Loucy (cell line): Measurements from ENCODE around the gene OSBP.

ENCODE experiments used
- H2AFZ ChIP-seq: fragments of 200-600 bp; sonication (generic); 2 replicates; pipeline ENCODE4 v1.6.0; 2016; ENCODE audit warnings: antibody characterized with exemption, mild to moderate bottlenecking, low read length, moderate library complexity
- H3F3A ChIP-seq: fragments of 200-600 bp; 2 replicates; pipeline ENCODE4 v1.6.0; 2016; ENCODE audit warnings: antibody characterized with exemption, low read depth, mild to moderate bottlenecking
- H3K27me3 ChIP-seq: fragments of 200-600 bp; sonication (generic); 2 replicates; pipeline ENCODE4 v1.6.1; 2014; ENCODE audit warnings: low read length, mild to moderate bottlenecking; ENCODE audit not compliant: insufficient read depth, poor library complexity, severe bottlenecking
- H3K36me3 ChIP-seq: fragments of 200-600 bp; sonication (generic); 2 replicates; pipeline ENCODE4 v1.6.1; 2016; ENCODE audit warnings: low read length; ENCODE audit not compliant: insufficient read depth
- H3K4me1 ChIP-seq: fragments of 200-600 bp; sonication (generic); 2 replicates; pipeline ENCODE4 v1.5.1; 2014; ENCODE audit warnings: low read length, mild to moderate bottlenecking; ENCODE audit not compliant: insufficient read depth, poor library complexity, severe bottlenecking
- H3K4me2 ChIP-seq: fragments of 200-600 bp; sonication (generic); 2 replicates; pipeline ENCODE4 v1.6.0; 2014; ENCODE audit warnings: antibody characterized with exemption, low read length, low read depth, mild to moderate bottlenecking; ENCODE audit not compliant: poor library complexity, severe bottlenecking
- H3K4me3 ChIP-seq: fragments of 200-600 bp; sonication (generic); 2 replicates; pipeline ENCODE4 v1.5.1; 2014; ENCODE audit warnings: low read length, mild to moderate bottlenecking, mixed read lengths; ENCODE audit not compliant: poor library complexity, severe bottlenecking
- H3K79me2 ChIP-seq: fragments of 200-600 bp; sonication (generic); 2 replicates; pipeline ENCODE4 v1.6.1; 2014; ENCODE audit warnings: low read length; ENCODE audit not compliant: insufficient read depth
- H3K9ac ChIP-seq: fragments of 200-600 bp; sonication (generic); 2 replicates; pipeline ENCODE4 v1.6.0; 2014; ENCODE audit warnings: mild to moderate bottlenecking, low read depth, low read length, moderate library complexity; ENCODE audit not compliant: poor library complexity, severe bottlenecking
- H3K9me2 ChIP-seq: fragments of 200-600 bp; sonication (generic); replicated peaks from 2 replicates; pipeline ENCODE4 v1.6.1; 2016; ENCODE audit warnings: low read depth, low read length, mixed read lengths
- H3K9me3 ChIP-seq: fragments of 200-600 bp; sonication (generic); 2 replicates; pipeline ENCODE4 v1.6.1; 2014; ENCODE audit warnings: mild to moderate bottlenecking, antibody characterized with exemption, low read length, low read depth; ENCODE audit not compliant: insufficient read depth
- H4K20me1 ChIP-seq: fragments of 200-600 bp; sonication (generic); 2 replicates; pipeline ENCODE4 v1.6.0; 2014; ENCODE audit warnings: antibody characterized with exemption, low read length, mild to moderate bottlenecking; ENCODE audit not compliant: insufficient read depth, poor library complexity, severe bottlenecking
- EZH2phosphoT487 ChIP-seq: fragments of 200-600 bp; IDR thresholded peaks from 2 replicates; pipeline ENCODE4 v1.6.1; 2018; ENCODE audit warnings: antibody characterized with exemption, mild to moderate bottlenecking, moderate library complexity, borderline replicate concordance
- TF ChIP-seq, protein P1 (sequence below): fragments of 200-600 bp; sonication (generic); conservative IDR thresholded peaks from 2 replicates; pipeline ENCODE4 v1.5.1; 2014; ENCODE audit warnings: mild to moderate bottlenecking, antibody characterized with exemption, low read length

Gene OSBP

GRCh38 chr11:59560702-59561473 is 54.7 kb downstream of the OSBP start:
- Histone ChIP-seq H3F3A (peaks cover 10% of the 10 kb centered on the region; the same call in 1 of the 2 replicates), H4K20me1 (no peaks in the 10 kb centered on the region), H3K4me3 (peak overlapping the region; percentile 94), H3K9me3 (no peaks in the 10 kb centered on the region), H3K9ac (peak overlapping the region; percentile 96), H3K36me3 (no peaks in the 10 kb centered on the region), H3K4me2 (peak overlapping the region; percentile 78), H2AFZ (peak overlapping the region; percentile 98), H3K27me3 (no peaks in the 10 kb centered on the region), H3K79me2 (no peaks in the 10 kb centered on the region), H3K9me2 (no peaks in the 10 kb centered on the region), H3K4me1 (peaks cover 10% of the 10 kb centered on the region)
- TF ChIP-seq, protein P1, sequence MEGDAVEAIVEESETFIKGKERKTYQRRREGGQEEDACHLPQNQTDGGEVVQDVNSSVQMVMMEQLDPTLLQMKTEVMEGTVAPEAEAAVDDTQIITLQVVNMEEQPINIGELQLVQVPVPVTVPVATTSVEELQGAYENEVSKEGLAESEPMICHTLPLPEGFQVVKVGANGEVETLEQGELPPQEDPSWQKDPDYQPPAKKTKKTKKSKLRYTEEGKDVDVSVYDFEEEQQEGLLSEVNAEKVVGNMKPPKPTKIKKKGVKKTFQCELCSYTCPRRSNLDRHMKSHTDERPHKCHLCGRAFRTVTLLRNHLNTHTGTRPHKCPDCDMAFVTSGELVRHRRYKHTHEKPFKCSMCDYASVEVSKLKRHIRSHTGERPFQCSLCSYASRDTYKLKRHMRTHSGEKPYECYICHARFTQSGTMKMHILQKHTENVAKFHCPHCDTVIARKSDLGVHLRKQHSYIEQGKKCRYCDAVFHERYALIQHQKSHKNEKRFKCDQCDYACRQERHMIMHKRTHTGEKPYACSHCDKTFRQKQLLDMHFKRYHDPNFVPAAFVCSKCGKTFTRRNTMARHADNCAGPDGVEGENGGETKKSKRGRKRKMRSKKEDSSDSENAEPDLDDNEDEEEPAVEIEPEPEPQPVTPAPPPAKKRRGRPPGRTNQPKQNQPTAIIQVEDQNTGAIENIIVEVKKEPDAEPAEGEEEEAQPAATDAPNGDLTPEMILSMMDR: no peak
- TF ChIP-seq EZH2phosphoT487: no peak

- Histone ChIP-seq H4K20me1 (no peaks in the 10 kb centered on the region), H3K9me3 (no peaks in the 10 kb centered on the region), H3K4me3 (peak overlapping the region; percentile 94), H3K79me2 (no peaks in the 10 kb centered on the region), H3K36me3 (no peaks in the 10 kb centered on the region), H3K27me3 (no peaks in the 10 kb centered on the region), H3K4me1 (peaks cover 16% of the 10 kb centered on the region), H3K9me2 (no peaks in the 10 kb centered on the region), H2AFZ (peak overlapping the region; percentile 98), H3F3A (peaks cover 10% of the 10 kb centered on the region; the same call in 1 of the 2 replicates), H3K4me2 (peak overlapping the region; percentile 78), H3K9ac (peak overlapping the region; percentile 96)
- TF ChIP-seq, protein P1: no peak
- no peak for TF ChIP-seq EZH2phosphoT487
Observed at GRCh38 chr11:59560290-59560701, 55.3 kb downstream of the OSBP start.

- peak overlapping the region; percentile 78 for H3K4me2 ChIP-seq
- H3K79me2 ChIP-seq: no peaks in the 10 kb centered on the region
- peak overlapping the region; percentile 20; the same call in 1 of the 2 replicates for H2AFZ ChIP-seq
- peak overlapping the region; percentile 94 for H3K4me3 ChIP-seq
- no peaks in the 10 kb centered on the region for H3K9me3 ChIP-seq
- peaks cover 17% of the 10 kb centered on the region for H3K4me1 ChIP-seq
- H3K9ac ChIP-seq: peak overlapping the region; percentile 96
- H4K20me1 ChIP-seq: no peaks in the 10 kb centered on the region
- TF ChIP-seq EZH2phosphoT487: no peak
- TF ChIP-seq, protein P1: no peak
- H3K36me3 ChIP-seq: no peaks in the 10 kb centered on the region
- H3K9me2 ChIP-seq: no peaks in the 10 kb centered on the region
- H3F3A ChIP-seq: peaks cover 10% of the 10 kb centered on the region; the same call in 1 of the 2 replicates
- no peaks in the 10 kb centered on the region for H3K27me3 ChIP-seq
Observed at GRCh38 chr11:59559886-59560285, 55.7 kb downstream of the OSBP start.
